Amniotic stem cell (primary cell): ENCODE measurements around the gene CDYL2.

Source experiments
- DNase-seq: peaks from one replicate; lab custom pipeline; 2025; lab: John Stamatoyannopoulos, UW

The CDYL2 gene

DNA sequence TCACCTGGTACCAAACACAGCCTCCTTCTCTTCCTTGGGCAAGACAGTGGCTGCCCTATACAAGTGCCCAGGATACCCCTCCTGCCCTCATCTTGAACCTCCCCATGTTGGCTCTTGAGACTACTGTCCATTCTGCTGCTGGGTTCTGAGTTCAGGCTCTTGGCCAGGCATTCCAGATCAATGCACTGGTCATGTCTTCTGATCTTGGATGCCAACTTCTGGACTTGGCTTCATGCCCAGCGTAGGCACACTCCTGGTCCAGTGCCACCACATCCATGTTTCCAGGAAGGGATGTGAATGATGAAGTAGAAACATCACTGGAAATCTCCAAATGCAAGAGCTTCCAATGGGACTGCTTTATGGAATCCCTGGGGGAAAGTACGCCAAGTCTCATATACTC lies 212.1 kb downstream of the CDYL2 start:
- no peak for DNase-seq

DNA sequence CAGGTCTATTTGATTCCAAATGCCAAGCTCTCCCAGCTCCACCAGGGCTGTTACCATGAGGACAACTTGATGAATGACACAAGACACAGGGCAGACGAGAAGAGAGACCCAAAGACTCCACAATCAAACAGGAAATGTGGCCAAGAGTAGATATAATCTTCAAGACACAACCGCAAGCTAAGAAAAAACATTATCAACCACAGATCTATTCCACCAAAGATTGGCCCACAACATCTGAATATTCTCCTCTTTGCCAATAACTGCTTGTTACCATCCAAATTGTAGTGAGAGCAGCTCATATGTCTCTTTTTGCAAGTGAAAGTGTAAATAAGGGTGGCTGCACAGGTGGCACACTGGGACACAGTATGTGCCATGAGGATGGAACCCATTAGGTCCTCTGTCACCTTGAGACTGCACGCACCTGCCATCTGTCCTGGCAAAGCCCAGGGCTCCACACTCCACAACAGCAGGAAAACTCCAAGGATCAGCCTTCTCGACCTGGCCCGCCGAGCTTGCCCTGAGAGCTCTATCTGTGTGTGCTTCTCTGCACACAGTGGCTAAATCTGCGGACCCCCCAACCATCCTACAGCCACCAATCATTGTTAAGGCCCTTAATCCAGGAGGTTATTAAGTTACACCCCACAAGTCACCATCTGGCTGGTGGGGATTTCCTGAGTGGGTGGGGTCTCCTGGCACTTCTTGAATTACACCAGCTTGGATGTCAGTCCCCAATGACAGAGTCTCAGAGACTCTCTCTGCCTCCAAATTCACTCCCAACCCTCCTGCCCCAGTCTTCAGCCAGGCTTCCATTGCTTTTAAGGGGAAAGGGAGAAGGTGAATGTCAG lies 213.1 kb downstream of the CDYL2 start:
- DNase-seq: no peak

DNA sequence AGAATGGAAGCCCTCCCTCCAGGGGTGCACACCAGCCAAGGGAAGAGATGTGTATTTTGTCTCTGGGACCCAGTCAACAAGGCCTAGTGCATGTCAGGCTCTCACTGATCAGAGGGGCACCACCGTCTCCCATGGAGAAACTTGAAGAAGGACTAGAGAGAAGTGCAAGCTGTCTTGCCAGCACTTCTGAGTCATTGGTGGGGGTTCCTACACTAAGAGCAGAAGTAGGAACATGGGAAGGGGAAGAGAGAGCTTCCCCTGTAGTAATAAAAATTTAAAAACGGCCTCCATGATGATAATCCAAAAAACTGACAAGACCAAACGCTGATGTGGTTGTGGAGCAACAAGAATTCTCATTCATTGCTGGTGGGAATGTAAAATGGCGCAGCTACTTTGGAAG lies 217.3 kb downstream of the CDYL2 start:
- no peak for DNase-seq

DNA sequence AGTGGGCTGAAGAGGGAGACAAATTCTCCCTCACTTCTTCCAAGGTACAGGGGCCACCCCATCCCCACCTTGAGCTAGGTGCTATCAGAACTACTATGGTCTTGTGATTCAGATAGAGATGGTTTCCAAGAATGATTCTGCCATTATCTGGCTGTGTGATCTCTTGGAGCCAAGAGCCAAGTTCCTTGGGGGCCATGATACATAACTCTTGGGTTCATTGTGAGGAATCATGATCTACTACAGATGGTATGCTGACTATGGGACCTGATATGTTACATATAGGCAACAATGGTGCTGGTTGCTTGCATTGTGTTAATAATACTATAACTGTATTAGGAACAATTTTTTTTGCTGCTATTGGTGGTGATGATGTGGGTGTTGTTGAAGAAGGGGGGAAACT lies 217.9 kb downstream of the CDYL2 start:
- DNase-seq: no peak

DNA sequence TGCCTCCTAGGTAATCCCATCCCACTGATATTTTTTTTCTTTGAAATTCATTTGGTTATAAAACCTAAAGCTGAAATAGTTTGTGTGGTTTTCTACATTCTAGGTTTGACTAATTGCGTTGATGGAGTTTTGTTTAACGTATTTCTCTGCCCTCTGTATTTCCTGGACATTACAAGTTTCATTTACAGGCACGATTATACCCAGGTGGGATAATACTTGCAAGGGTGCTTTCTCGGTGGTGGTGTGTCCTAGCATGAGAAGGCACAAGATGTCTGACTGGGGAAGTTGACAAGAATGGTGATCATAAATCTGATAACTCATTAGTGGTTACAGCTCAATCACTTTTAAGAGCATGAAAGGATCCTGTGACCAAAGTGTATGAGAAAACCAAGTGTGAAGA lies 218.6 kb downstream of the CDYL2 start:
- no peak for DNase-seq

DNA sequence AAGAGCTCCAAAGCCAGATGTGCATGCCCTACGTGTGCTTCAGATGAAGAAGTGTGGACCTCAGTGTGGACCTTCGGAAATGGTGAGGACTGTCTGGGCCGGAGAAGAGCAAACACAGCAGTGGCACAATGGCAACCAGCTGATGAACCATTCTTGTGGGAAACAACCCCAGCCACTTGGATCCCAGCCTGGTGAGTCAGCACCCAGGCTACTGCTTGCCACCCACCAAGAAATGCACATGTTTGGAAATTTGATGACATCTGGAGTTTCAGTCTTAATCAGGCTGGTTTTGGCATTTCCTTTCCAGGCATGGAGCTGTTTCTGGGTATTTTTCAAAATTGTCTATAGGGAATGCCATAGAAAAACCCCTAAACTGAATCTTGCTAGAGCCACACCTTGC lies 220.9 kb downstream of the CDYL2 start:
- DNase-seq: no peak

DNA sequence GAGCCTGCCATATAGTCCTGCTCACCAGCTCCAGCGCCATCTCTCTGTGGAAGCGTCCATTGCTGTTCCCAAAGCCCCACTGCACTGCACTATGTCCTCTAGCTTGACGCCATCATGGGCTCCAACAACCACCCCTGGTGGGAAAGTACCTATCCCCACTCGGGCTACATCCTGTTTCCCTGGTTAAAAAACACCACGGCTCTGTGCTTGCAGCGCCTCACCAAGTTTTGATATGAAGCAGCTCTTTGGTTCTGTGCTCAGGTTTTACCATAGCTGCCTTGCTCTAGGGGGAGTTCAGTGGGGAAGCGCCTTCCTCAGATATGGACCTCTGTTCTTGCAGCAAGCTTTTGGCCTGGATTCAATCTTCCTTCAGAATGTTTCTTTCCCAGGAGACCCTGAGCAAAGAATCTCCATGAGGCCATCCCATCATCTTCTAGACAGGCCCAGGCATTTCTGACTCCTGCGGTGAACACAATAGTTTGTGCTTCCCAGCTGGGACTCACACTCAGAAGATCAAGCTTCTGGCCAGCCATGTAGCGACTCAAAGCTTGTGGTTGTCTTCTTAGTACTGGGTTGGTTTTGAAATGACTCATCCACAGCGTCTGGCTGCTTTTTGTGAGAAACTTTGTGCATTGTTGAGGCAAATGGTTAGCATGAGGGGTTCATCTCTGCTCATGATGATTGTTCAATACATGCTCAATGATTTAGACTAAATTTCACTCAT lies 224.1 kb downstream of the CDYL2 start:
- no peak for DNase-seq

DNA sequence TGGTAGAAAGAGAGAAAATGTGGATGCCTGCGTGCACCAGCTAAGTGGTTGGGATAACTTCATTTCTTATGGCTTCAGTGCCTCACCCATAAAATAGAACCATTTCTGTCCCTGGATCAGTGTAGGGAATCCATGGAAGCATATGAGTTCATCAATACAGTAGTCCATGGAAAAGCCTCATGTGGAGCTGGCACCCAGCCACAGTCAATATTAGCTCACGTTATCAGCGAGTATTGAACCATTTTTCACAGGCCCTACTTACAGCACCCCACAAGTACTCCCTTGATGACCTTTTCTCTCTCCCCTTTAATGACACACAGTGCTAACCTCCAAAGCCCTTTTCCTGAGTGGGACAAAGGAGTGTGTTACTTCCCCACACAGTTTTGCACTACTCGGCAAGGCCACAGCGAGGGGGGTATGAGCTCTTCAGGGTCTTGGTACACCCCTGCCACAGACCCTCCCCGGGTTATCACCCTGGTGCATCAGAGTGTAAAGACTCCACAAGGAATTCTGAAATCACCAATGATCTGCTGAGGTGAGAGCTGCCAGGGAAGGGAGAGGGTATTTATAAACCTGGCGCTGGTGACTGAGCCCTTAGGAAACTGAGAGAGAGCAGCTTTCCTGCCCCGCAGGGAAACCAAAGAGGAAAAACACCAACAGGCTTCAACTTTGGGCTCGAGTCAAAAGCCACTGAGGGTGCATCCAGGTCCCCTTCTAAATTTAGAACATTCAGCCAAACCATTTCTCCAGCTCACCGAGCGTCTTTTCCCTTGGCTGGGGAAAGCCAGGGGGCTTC lies 226.7 kb downstream of the CDYL2 start:
- no peak for DNase-seq

DNA sequence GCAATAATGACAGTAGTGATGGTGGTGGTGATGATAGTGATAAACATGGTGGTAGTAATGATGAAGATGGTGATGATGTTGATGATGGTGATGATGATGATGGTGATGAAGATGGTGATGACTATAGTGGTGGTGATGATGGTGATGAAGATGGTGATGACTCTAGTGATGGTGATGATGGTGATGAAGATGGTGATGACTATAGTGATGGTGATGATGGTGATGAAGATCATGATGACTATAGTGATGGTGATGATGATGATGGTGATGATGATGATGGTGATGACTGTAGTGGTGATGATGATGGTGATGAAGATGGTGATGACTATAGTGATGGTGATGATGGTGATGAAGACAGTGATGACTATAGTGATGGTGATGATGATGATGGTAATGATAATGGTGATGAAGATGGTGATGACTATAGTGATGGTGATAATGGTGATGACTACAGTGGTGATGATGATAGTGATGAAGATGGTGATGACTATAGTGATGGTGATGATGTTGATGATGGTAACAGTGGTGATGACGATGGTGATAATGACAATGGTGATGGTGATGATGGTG lies 228.0 kb downstream of the CDYL2 start:
- no peak for DNase-seq

DNA sequence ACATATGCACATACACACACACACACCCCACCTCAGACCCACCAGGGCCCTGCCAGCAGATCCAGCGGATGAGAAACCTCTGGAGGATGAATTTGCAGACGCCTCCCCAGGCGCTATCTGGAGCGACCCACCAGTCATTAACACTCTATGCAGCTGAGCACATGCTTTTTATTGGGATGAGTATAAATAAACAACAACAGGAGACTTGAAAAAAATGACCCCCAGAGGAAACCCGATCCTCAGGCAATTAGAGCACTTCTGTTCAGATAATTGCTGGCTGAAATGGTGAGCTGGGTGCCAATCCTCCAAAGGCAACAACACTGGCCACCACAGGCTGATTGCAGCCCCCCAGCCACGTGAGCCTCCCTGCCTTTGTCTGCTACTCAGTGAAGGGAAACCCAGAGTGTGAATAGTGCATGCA lies 230.7 kb downstream of the CDYL2 start:
- DNase-seq: no peak

DNA sequence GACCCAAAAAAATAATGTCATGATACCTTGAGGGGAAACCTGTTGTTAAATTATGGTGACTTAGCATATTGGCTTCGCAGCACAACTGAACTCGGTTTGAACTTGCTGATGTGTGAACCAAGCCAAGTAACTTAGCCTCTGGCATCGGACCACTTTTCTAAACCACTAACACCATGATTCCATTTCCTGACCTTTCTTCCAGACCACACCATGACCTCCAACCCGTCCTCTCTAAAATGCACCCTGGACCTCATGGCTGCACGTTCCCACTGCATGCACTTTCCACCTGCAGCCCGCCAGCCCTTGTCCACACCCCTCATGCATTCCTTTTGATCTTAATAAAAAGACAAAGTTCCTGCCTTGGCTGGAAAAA lies 234.3 kb downstream of the CDYL2 start:
- DNase-seq: no peak

DNA sequence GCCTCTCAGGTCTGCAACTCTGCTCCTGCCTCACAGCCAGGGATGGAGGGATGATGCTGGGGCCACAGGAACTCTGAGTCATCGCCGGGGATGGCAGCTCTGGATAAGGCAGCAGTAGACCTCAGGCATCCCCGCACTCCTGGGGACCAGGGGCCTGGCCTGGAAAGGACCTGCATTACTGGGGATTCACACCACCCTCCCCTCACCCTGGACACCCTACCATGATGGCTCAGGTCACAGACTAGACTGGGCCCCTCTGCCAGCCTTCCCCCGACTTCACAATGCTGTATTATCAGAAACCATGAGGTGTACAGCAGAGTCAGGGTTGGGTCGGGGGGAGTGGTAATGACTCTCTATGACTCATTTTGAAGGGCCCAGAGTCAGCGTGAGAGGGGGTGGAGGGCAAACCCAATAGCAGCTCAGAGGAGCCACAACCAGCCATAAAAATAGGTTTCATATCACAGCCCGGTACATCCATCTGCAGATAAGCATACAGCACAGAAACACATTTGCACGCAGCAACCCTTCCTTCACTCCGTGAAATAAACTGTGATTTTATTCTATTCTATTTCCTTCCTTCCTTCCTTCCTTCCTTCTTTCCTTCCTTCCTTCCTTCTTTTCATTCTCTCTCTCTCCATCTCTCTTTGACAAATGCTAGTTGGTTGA lies 234.8 kb downstream of the CDYL2 start:
- no peak for DNase-seq

DNA sequence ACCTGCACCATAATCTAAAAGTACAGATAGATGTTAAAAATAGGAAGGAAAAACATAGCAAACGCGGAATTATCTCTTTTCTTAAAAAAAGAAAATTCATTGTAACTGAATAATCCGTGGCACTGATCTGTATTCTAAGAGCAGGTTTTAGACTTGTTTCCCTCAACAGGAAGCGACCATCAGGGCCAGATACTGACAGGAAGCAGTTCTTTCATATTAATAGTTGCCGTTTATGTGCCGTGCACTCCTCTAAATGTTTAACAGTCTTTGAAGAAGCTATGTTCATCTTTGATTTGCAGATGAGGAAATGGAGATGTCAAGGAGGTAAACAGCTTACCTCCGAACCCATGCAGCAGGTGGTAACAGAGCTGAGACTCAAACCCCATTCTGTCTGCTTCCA lies 240.0 kb downstream of the CDYL2 start:
- DNase-seq: no peak

DNA sequence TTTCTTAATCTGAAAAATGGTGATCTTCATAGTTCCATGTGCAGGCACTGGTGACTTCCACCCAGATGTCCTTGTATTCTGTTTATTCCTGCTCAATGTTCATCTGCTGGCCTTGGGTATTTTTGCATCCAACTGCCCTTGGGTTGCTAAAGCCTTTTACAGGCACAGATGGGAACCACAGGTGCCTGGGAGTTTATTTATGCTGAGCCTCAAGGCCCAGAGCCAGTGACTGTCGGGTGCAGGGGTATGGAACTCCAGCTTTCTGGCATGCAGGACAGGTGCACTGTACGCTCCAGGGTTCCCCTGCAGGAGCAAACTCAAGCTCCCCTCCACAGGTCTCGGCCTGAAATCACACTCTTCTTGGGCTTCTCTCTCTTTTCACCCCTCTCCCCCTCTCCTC lies 241.3 kb downstream of the CDYL2 start:
- DNase-seq: no peak

DNA sequence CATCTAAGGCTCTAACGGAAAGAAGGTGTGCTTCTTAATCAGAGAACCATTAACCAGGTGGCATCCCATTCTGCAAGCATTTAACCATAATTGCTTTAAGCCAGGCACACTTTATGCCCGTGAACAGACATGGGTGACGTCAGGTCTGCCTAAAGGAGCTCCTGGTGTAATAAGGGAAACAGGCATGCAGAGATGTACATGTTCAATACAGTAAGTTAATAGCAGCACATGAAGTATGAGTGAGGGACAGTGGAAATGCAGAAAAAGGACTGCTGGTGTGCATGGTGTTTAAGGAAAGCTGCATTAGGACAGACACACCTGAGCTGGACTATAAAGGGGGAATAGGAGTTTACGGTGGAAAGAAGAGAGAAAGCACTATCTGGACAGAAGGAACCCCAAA lies 245.0 kb downstream of the CDYL2 start:
- DNase-seq: no peak

DNA sequence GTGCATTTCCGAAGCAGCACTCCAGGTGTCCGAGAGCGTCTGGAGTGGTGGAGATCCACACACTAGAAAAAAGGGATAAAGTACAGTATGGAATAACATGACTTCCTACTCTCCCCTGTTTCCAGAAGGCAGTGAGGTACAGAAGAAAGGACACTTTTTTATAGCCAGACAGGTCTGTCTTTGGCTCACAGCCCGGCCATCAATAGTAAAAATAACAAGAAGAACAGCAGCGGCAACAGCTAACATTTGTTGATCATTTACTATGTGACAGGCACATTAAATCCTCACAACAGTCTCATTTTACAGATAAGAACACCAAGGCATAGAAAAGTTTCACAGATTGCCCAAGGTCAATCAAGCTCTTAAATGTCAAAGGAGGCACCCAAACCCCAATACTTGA lies 247.4 kb downstream of the CDYL2 start:
- DNase-seq: no peak

DNA sequence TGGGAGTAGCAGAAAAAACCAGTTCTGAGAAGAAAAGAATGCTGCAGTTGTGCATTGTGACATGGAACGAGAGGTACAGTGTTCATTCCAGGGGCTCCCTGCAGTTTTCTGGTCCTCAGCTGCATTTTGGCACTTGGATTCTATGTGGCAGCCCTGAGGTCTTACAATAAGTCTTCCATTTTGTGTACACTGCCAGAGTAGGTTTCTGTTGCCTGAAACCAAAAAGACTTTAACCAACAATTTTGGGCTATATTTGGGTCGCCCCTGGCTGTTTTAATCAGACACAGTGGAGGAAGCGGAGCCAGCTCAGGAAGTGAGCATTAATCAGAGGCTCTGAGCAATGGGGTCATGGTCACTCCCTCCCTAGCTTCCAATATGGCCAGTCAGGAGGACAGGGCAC lies 247.9 kb downstream of the CDYL2 start:
- no peak for DNase-seq

DNA sequence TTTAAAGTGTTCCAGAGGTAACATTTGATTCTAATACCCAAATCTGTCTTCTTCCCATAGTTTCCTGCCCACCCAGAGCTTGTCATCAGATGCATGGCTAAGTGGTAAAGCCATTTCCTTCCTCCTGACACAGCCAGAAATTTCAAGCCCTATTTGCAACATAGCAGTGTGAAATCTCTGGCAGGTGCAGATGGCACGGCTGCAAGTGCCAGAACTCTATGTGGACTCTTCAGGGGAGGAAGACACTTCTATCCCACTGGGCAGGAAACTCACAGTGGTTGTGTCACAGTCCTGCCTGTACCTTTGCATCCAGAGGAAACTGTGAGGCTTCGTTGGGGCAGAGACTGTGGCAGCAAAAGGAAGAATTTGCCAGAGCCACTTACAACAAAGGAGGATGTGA lies 250.4 kb downstream of the CDYL2 start:
- DNase-seq: no peak

DNA sequence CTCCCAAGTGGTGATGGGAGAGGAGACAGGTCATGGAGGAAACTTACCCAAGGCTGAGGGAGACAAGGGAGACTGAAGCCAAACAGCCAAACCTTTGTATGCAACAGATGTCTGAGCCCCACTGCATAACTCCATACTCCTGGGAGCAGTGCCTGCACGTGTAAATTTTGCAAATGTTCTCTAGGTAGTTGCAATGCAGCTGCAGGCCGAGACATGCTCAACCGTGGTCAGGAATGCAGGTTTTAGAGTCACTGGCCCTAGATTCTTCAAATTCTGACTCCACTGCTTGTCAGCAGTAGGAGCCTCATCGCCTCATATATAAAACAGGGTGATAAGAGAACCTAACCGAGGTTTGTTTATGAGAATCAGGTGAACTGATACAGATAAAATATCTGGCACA lies 252.1 kb downstream of the CDYL2 start:
- no peak for DNase-seq
